K562 (cell line): Measurements from ENCODE around the gene AIMP1.

Experiments used
- CBFB ChIP-seq: sonication (generic); formaldehyde crosslinking; IDR thresholded peaks from 2 replicates; pipeline ENCODE4 v1.4.0; 2020; ENCODE audit warnings: mild to moderate bottlenecking, missing genetic modification reagents
- CEBPB ChIP-seq: fragments of 450-650 bp; IDR thresholded peaks from 2 replicates; pipeline ENCODE4 v1.6.1; 2016; ENCODE audit warnings: missing genetic modification characterization, missing compliant biosample characterization
- HNRNPUL1 ChIP-seq: fragments of 200-400 bp; formaldehyde crosslinking; IDR thresholded peaks from 2 replicates; pipeline ENCODE4 v1.6.1; 2017; ENCODE audit warnings: low read length
- LARP7 ChIP-seq: fragments of 450-650 bp; IDR thresholded peaks from 2 replicates; pipeline ENCODE4 v1.6.1; 2016
- MEF2A ChIP-seq: IDR thresholded peaks from 2 replicates; pipeline ENCODE4 v1.6.1; 2011; ENCODE audit warnings: low read depth, mild to moderate bottlenecking, low read length, moderate library complexity; ENCODE audit not compliant: control insufficient read depth
- NBN ChIP-seq: fragments of 450-650 bp; IDR thresholded peaks from 2 replicates; pipeline ENCODE4 v1.6.1; 2016; ENCODE audit warnings: low read depth, mild to moderate bottlenecking
- NFIC ChIP-seq: fragments of 450-650 bp; IDR thresholded peaks from 2 replicates; pipeline ENCODE4 v1.6.1; 2017; ENCODE audit warnings: mild to moderate bottlenecking, inconsistent platforms
- NFYB ChIP-seq: IDR thresholded peaks from 2 replicates; pipeline ENCODE4 v1.6.1; 2011; ENCODE audit warnings: mild to moderate bottlenecking, moderate library complexity; ENCODE audit not compliant: insufficient read length; ENCODE audit errors: extremely low read depth
- POLR2AphosphoS2 ChIP-seq: IDR thresholded peaks from 2 replicates; pipeline ENCODE4 v1.6.1; 2012; ENCODE audit warnings: low read length, improper control_type of control experiment
- RAD21 ChIP-seq, 2 experiments: fragments of 250-450 bp in 1 of 2; fragments of 450-650 bp in 1 of 2; sonication (Bioruptor Pico) in 1 of 2; formaldehyde crosslinking in 1 of 2; IDR thresholded peaks in 1 of 2; conservative IDR thresholded peaks in 1 of 2; 2 replicates each; pipeline versions ENCODE4 v1.4.0 to v1.8.0; 2020 to 2022; ENCODE audit warnings: mild to moderate bottlenecking in 2 of 2, moderate library complexity in 1 of 2
- RBM15 ChIP-seq: fragments of 200-400 bp; formaldehyde crosslinking; IDR thresholded peaks from 2 replicates; pipeline ENCODE4 v1.6.1; 2018; ENCODE audit warnings: mild to moderate bottlenecking, low read length, moderate library complexity; ENCODE audit not compliant: insufficient read depth
- SAFB2 ChIP-seq: fragments of 200-400 bp; formaldehyde crosslinking; IDR thresholded peaks from 2 replicates; pipeline ENCODE4 v1.6.1; 2018; ENCODE audit warnings: borderline replicate concordance, low read length, low read depth, moderate library complexity; ENCODE audit not compliant: severe bottlenecking
- ZBTB33 ChIP-seq: sonication (generic); formaldehyde crosslinking; IDR thresholded peaks from 2 replicates; pipeline ENCODE4 v1.8.1; 2023; ENCODE audit warnings: mild to moderate bottlenecking, missing genetic modification reagents
- TF ChIP-seq, protein P1 (sequence below), 3 experiments: IDR thresholded peaks in 2 of 3; conservative IDR thresholded peaks in 1 of 3; 2 replicates each; pipeline ENCODE4 v1.5.1; 2011 to 2012; ENCODE audit warnings: low read length in 3 of 3, mild to moderate bottlenecking in 3 of 3, control low read depth in 2 of 3, improper control_type of control experiment in 1 of 3, inconsistent platforms in 1 of 3, low read depth in 1 of 3, mixed read lengths in 1 of 3, moderate library complexity in 1 of 3; ENCODE audit not compliant: insufficient read depth in 2 of 3

DNA sequence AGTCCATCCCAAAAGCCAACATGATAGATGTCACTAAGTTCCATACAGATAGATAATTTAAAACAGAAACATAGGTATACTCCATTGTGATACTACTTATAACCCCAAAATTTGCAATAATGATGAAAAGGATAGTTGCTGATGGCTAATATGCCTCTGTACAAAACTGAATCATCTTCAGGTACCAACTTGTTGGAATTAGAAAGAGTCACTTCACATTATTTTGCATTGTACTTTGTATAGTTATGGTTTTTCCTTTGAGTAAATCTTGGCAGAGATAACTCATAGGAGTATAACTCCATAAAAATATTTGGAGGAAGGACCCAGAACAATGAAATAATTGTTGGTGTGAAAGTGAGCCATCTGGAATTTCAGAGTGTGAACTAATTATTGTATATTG, 34.7 kb downstream of the AIMP1 start:
- TF ChIP-seq LARP7: no peak
- no peak for TF ChIP-seq HNRNPUL1
- no peak for TF ChIP-seq RBM15
- no peak for TF ChIP-seq NFIC
- TF ChIP-seq, protein P1, sequence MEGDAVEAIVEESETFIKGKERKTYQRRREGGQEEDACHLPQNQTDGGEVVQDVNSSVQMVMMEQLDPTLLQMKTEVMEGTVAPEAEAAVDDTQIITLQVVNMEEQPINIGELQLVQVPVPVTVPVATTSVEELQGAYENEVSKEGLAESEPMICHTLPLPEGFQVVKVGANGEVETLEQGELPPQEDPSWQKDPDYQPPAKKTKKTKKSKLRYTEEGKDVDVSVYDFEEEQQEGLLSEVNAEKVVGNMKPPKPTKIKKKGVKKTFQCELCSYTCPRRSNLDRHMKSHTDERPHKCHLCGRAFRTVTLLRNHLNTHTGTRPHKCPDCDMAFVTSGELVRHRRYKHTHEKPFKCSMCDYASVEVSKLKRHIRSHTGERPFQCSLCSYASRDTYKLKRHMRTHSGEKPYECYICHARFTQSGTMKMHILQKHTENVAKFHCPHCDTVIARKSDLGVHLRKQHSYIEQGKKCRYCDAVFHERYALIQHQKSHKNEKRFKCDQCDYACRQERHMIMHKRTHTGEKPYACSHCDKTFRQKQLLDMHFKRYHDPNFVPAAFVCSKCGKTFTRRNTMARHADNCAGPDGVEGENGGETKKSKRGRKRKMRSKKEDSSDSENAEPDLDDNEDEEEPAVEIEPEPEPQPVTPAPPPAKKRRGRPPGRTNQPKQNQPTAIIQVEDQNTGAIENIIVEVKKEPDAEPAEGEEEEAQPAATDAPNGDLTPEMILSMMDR (IDR thresholded peaks at IDR 0.05 in 2 of 3, conservative IDR thresholded peaks at IDR 0.05 in 1 of 3; ENCODE audit: insufficient read depth in 2 of 3, low read depth in 1 of 3, low read length in 3 of 3): no peak
- TF ChIP-seq SAFB2: no peak
- TF ChIP-seq MEF2A: no peak
- TF ChIP-seq CEBPB (tag): no peak
- TF ChIP-seq POLR2AphosphoS2: no peak
- no peak for TF ChIP-seq NFYB
- TF ChIP-seq ZBTB33 (CRISPR knock-in tag): no peak
- TF ChIP-seq CBFB (CRISPR knock-in tag): no peak
- TF ChIP-seq RAD21 (CRISPR knock-in tag; conservative IDR thresholded peaks at IDR 0.05 in 1 of 2, IDR thresholded peaks at IDR 0.05 in 1 of 2): no peak
- TF ChIP-seq NBN: no peak
